ENCODE results near the gene RAP1GAP2.

DNA sequence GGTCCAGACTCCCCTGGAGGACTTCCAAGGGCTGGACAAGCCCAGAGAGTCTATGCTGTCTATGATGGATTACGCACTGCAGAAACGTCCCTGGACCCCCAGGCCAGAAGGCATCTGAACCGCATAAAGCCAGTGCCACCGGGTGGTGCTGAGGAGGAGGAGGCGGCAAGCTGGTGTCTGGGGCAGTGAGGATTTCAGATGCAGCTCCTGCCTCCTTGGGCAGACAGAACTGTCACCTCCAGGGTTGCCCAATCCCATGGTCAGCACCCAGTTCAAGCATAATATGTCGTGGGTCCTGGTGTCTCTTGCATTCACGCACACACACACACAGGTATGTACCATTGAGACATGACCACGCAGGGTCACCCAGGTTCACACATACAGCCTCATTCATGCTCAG is 25.6 kb downstream of the RAP1GAP2 start:
- TF ChIP-seq, protein P1, sequence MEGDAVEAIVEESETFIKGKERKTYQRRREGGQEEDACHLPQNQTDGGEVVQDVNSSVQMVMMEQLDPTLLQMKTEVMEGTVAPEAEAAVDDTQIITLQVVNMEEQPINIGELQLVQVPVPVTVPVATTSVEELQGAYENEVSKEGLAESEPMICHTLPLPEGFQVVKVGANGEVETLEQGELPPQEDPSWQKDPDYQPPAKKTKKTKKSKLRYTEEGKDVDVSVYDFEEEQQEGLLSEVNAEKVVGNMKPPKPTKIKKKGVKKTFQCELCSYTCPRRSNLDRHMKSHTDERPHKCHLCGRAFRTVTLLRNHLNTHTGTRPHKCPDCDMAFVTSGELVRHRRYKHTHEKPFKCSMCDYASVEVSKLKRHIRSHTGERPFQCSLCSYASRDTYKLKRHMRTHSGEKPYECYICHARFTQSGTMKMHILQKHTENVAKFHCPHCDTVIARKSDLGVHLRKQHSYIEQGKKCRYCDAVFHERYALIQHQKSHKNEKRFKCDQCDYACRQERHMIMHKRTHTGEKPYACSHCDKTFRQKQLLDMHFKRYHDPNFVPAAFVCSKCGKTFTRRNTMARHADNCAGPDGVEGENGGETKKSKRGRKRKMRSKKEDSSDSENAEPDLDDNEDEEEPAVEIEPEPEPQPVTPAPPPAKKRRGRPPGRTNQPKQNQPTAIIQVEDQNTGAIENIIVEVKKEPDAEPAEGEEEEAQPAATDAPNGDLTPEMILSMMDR (IDR thresholded peaks at IDR 0.05) = no peak
- no peak for TF ChIP-seq POLR2A (IDR thresholded peaks at IDR 0.05)
- TF ChIP-seq POLR2AphosphoS5 (IDR thresholded peaks at IDR 0.05) = no peak

All from sigmoid colon (tissue), 4 donors.